H1 (cell line): ENCODE data around the gene PRODH. TPM values are rescaled to one million over a fixed set of nuclear protein-coding genes. Genes with fewer than 3 reads are reported as not detected.

Experiments used
- CTCF ChIA-PET: fragments of 300-600 bp; sonication (Branson Sonifier 250); formaldehyde crosslinking; loops from one replicate; lab custom pipeline; 2021; ENCODE audit not compliant: partially characterized antibody; lab: Charles Lee
- POLR2A ChIA-PET: fragments of 300-600 bp; sonication (Branson Sonifier 250); formaldehyde crosslinking; loops from one replicate; lab custom pipeline; 2021; ENCODE audit warnings: inconsistent platforms; ENCODE audit not compliant: partially characterized antibody; lab: Charles Lee
- DNase-seq, 2 experiments: peaks; one replicate each; pipeline versions ENCODE4 v3.0.0 to v3.0.0-alpha.2; 2010 to 2022; ENCODE audit warnings: low spot score in 2 of 2, low read depth in 1 of 2, mixed read lengths in 1 of 2
- FAIRE-seq: peaks from 2 replicates; lab custom pipeline; 2011; peaks lifted over from hg19 to GRCh38; lab: Jason Lieb, UNC
- H2AFZ ChIP-seq: 2 replicates; pipeline ENCODE4 v1.8.1; 2012; ENCODE audit warnings: low read length, inconsistent platforms
- H2AK5ac ChIP-seq: 2 replicates; pipeline ENCODE4 v1.6.1; 2013; ENCODE audit warnings: low read depth, low read length
- H2BK120ac ChIP-seq: replicated peaks from 2 replicates; pipeline ENCODE3; 2013; ENCODE audit warnings: low read depth, low read length, inconsistent platforms
- H2BK12ac ChIP-seq: 2 replicates; pipeline ENCODE4 v1.6.1; 2013; ENCODE audit warnings: low read depth, low read length
- H2BK15ac ChIP-seq: 2 replicates; pipeline ENCODE4 v1.6.1; 2013; ENCODE audit warnings: low read length
- H2BK20ac ChIP-seq: 2 replicates; pipeline ENCODE4 v1.6.1; 2013; ENCODE audit warnings: low read length
- H2BK5ac ChIP-seq: 2 replicates; pipeline ENCODE4 v1.6.1; 2013; ENCODE audit warnings: low read depth, low read length
- H3K14ac ChIP-seq: 2 replicates; pipeline ENCODE4 v1.6.1; 2013; ENCODE audit warnings: inconsistent platforms; ENCODE audit not compliant: insufficient read length
- H3K18ac ChIP-seq: 2 replicates; pipeline ENCODE4 v1.6.1; 2013; ENCODE audit warnings: low read length; ENCODE audit errors: extremely low read depth
- H3K23ac ChIP-seq: 2 replicates; pipeline ENCODE4 v1.6.1; 2013; ENCODE audit warnings: inconsistent platforms; ENCODE audit not compliant: insufficient read length
- H3K23me2 ChIP-seq: 2 replicates; pipeline ENCODE4 v1.6.1; 2013; ENCODE audit warnings: low read depth, low read length
- H3K27ac ChIP-seq: 2 replicates; pipeline ENCODE4 v1.6.1; 2011; ENCODE audit warnings: low read depth, low read length, inconsistent platforms
- H3K27me3 ChIP-seq, 4 experiments: replicated peaks in 1 of 4; 1 replicate in 1 of 4; 2 replicates in 3 of 4; pipeline versions ENCODE4 v1.6.1 to v1.8.1; 2011 to 2013; ENCODE audit warnings: low read length in 3 of 4, mild to moderate bottlenecking in 3 of 4, inconsistent platforms in 2 of 4, mixed read lengths in 2 of 4, moderate library complexity in 1 of 4; ENCODE audit not compliant: control insufficient read depth in 3 of 4, insufficient read depth in 3 of 4; ENCODE audit errors: extremely low read depth in 1 of 4
- H3K36me3 ChIP-seq, 4 experiments: 2 replicates each; pipeline versions ENCODE4 v1.6.1 to v1.8.1; 2011 to 2013; ENCODE audit warnings: mild to moderate bottlenecking in 4 of 4, low read length in 3 of 4, moderate library complexity in 2 of 4, control low read depth in 1 of 4, inconsistent platforms in 1 of 4; ENCODE audit not compliant: insufficient read depth in 4 of 4, control insufficient read depth in 2 of 4
- H3K4ac ChIP-seq: replicated peaks from 2 replicates; pipeline ENCODE3; 2013; ENCODE audit warnings: low read length, low read depth, mixed read lengths, inconsistent platforms; ENCODE audit not compliant: insufficient read length
- H3K4me1 ChIP-seq, 4 experiments: replicated peaks in 1 of 4; 1 replicate in 1 of 4; 2 replicates in 3 of 4; pipeline versions ENCODE4 v1.6.1 to v1.8.1; 2011 to 2013; ENCODE audit warnings: low read length in 3 of 4, inconsistent platforms in 2 of 4, mixed read lengths in 1 of 4; ENCODE audit not compliant: insufficient read depth in 4 of 4, control insufficient read depth in 3 of 4
- H3K4me2 ChIP-seq, 2 experiments: 2 replicates each; pipeline versions ENCODE4 v1.6.1 to v1.8.1; 2011 to 2013; ENCODE audit warnings: low read depth in 2 of 2, low read length in 2 of 2, control low read depth in 1 of 2, inconsistent platforms in 1 of 2, mild to moderate bottlenecking in 1 of 2; ENCODE audit not compliant: insufficient read depth in 1 of 2
- H3K4me3 ChIP-seq, 4 experiments: fragments of 200-600, 300-600 bp in 1 of 4; sonication (generic), shearing (Covaris generic), sonication (Bioruptor Twin) in 1 of 4; 2 replicates each; pipeline versions ENCODE4 v1.5.1 to v1.8.1; 2011 to 2016; ENCODE audit warnings: low read length in 4 of 4, low read depth in 3 of 4, control low read depth in 2 of 4, inconsistent platforms in 2 of 4, mild to moderate bottlenecking in 2 of 4, mixed read lengths in 1 of 4, moderate library complexity in 1 of 4; ENCODE audit not compliant: insufficient read depth in 2 of 4; ENCODE audit errors: extremely low read depth in 1 of 4
- H3K56ac ChIP-seq: replicated peaks from 2 replicates; pipeline ENCODE3; 2013; ENCODE audit warnings: low read depth, mild to moderate bottlenecking, mixed read lengths, low read length, inconsistent platforms; ENCODE audit not compliant: insufficient read length
- H3K79me1 ChIP-seq: 2 replicates; pipeline ENCODE4 v1.6.1; 2013; ENCODE audit warnings: low read depth, low read length, control low read depth
- H3K79me2 ChIP-seq, 2 experiments: 2 replicates each; pipeline versions ENCODE4 v1.6.1 to v1.8.1; 2012 to 2013; ENCODE audit warnings: low read length in 2 of 2, mild to moderate bottlenecking in 2 of 2, inconsistent platforms in 1 of 2; ENCODE audit not compliant: insufficient read depth in 2 of 2, control insufficient read depth in 1 of 2
- H3K9ac ChIP-seq, 4 experiments: replicated peaks in 1 of 4; 1 replicate in 1 of 4; 2 replicates in 3 of 4; pipeline versions ENCODE4 v1.6.1 to v1.8.1; 2011 to 2013; ENCODE audit warnings: low read depth in 3 of 4, low read length in 3 of 4, control low read depth in 2 of 4, mild to moderate bottlenecking in 2 of 4, moderate library complexity in 2 of 4, inconsistent platforms in 1 of 4; ENCODE audit errors: extremely low read depth in 1 of 4
- H3K9me3 ChIP-seq, 2 experiments: 2 replicates each; pipeline versions ENCODE4 v1.6.1 to v1.8.1; 2012 to 2013; ENCODE audit warnings: mild to moderate bottlenecking in 2 of 2, moderate library complexity in 2 of 2, control low read depth in 1 of 2, inconsistent platforms in 1 of 2, low read depth in 1 of 2, low read length in 1 of 2, mixed read lengths in 1 of 2; ENCODE audit not compliant: insufficient read depth in 2 of 2
- H4K20me1 ChIP-seq, 2 experiments: replicated peaks in 1 of 2; 2 replicates each; pipeline versions ENCODE3 to v1.8.1; 2011 to 2013; ENCODE audit warnings: inconsistent platforms in 2 of 2, low read length in 2 of 2, mild to moderate bottlenecking in 1 of 2; ENCODE audit not compliant: insufficient read depth in 2 of 2, control insufficient read depth in 1 of 2
- H4K5ac ChIP-seq: 2 replicates; pipeline ENCODE4 v1.6.1; 2013; ENCODE audit warnings: low read length, low read depth, mixed read lengths, inconsistent platforms; ENCODE audit not compliant: insufficient read length
- H4K8ac ChIP-seq: 2 replicates; pipeline ENCODE4 v1.8.0; 2013; ENCODE audit warnings: mild to moderate bottlenecking, moderate library complexity, low read length, inconsistent platforms; ENCODE audit not compliant: insufficient read depth; ENCODE audit errors: extremely low read depth
- H4K91ac ChIP-seq: replicated peaks from 2 replicates; pipeline ENCODE3; 2013; ENCODE audit warnings: low read length, mixed read lengths, inconsistent platforms; ENCODE audit not compliant: insufficient read length
- ASH2L ChIP-seq: fragments of 200-600, 300-600 bp; sonication (generic); IDR thresholded peaks from one replicate; pipeline ENCODE4 v1.7.1; 2017; ENCODE audit warnings: low read length
- BCL11A ChIP-seq, 2 experiments: IDR thresholded peaks; one replicate each; pipeline ENCODE4 v1.6.1; 2011; ENCODE audit warnings: low read depth in 2 of 2, low read length in 2 of 2, mild to moderate bottlenecking in 2 of 2
- BRCA1 ChIP-seq: IDR thresholded peaks from 2 replicates; pipeline ENCODE4 v1.6.1; 2012; ENCODE audit warnings: low read depth, low read length, improper control_type of control experiment
- CHD1 ChIP-seq: IDR thresholded peaks from 2 replicates; pipeline ENCODE4 v1.6.1; 2012; ENCODE audit warnings: low read depth, low read length, improper control_type of control experiment
- EP300 ChIP-seq, 2 experiments: IDR thresholded peaks; 1 replicate in 1 of 2; 2 replicates in 1 of 2; pipeline ENCODE4 v1.6.1; 2011 to 2012; ENCODE audit warnings: low read depth in 2 of 2, low read length in 2 of 2, mild to moderate bottlenecking in 2 of 2, borderline replicate concordance in 1 of 2, inconsistent platforms in 1 of 2, moderate library complexity in 1 of 2
- JUND ChIP-seq: IDR thresholded peaks from 2 replicates; pipeline ENCODE4 v1.6.1; 2011; ENCODE audit warnings: mild to moderate bottlenecking, improper control_type of control experiment, low read length
- KDM5A ChIP-seq: fragments of 200-600 bp; IDR thresholded peaks from 2 replicates; pipeline ENCODE4 v1.7.1; 2012; ENCODE audit warnings: mild to moderate bottlenecking, low read length, inconsistent platforms, mixed read lengths
- MAFK ChIP-seq: IDR thresholded peaks from 2 replicates; pipeline ENCODE4 v1.6.1; 2012; ENCODE audit warnings: low read depth, mild to moderate bottlenecking, improper control_type of control experiment, low read length
- POLR2AphosphoS5 ChIP-seq: IDR thresholded peaks from 2 replicates; pipeline ENCODE4 v1.6.1; 2011; ENCODE audit warnings: low read depth, low read length
- RFX5 ChIP-seq: IDR thresholded peaks from 2 replicates; pipeline ENCODE4 v1.6.1; 2011; ENCODE audit warnings: low read depth, low read length, improper control_type of control experiment, borderline replicate concordance
- SP2 ChIP-seq: IDR thresholded peaks from 2 replicates; pipeline ENCODE4 v1.6.1; 2012; ENCODE audit warnings: mild to moderate bottlenecking, low read length, inconsistent platforms
- TBP ChIP-seq: IDR thresholded peaks from 2 replicates; pipeline ENCODE4 v1.6.1; 2011; ENCODE audit warnings: low read depth, low read length, improper control_type of control experiment
- ZNF274 ChIP-seq: IDR thresholded peaks from 2 replicates; pipeline ENCODE4 v1.7.0; 2012; ENCODE audit warnings: low read length, borderline replicate concordance; ENCODE audit errors: extremely low read depth
- WGBS, 2 experiments: shearing (Covaris generic) in 1 of 2; methylation state at CpG; one replicate each; pipeline versions ENCODE4 v1.1.6 to v1.1.7; 2013 to 2015; ENCODE audit warnings: low lambda C conversion rate in 2 of 2, mixed read lengths in 2 of 2, inconsistent platforms in 1 of 2, low coverage in 1 of 2, missing lambda C conversion rate in 1 of 2; ENCODE audit not compliant: insufficient replicate concordance in 2 of 2, insufficient coverage in 1 of 2, insufficient read length in 1 of 2; ENCODE audit errors: extremely low coverage in 1 of 2, missing lambda C conversion rate in 1 of 2; 5-methylcytosine and 5-hydroxymethylcytosine counted together
- polyA plus RNA-seq, 7 experiments: library from polyadenylated mRNA; depleted of rRNA in 3 of 7; stranded (reverse) in 5 of 7; unstranded in 2 of 7; fragments of >200 nt in 5 of 7; fragments of 200-250 nt in 2 of 7; gene quantifications; 1 replicate in 5 of 7; 2 replicates in 1 of 7; 4 replicates in 1 of 7; pipeline versions ENCODE4 v1.2.1 to v1.2.3, GENCODE V29; 2011 to 2013; ENCODE audit warnings: missing spikeins in 2 of 7, mixed read lengths in 2 of 7
- total RNA-seq: library from RNA; stranded (reverse); fragmentation: NEBNext Ultra II Directional; extraction: Animal tissue kit (Norgen Biotek cat#: 25700); gene quantifications from 2 replicates; pipeline ENCODE4 v1.2.1, GENCODE V29; 2021
- TF ChIP-seq, protein P1 (sequence below): IDR thresholded peaks from 2 replicates; pipeline ENCODE4 v1.6.1; 2012; ENCODE audit warnings: inconsistent platforms

The PRODH gene
- total and polyA plus RNA-seq, 2 of the 8 experiments (the other 6 are each of a cell fraction or from before 2014, with no cell fraction given) = 27.6 to 45.6 TPM

DNA sequence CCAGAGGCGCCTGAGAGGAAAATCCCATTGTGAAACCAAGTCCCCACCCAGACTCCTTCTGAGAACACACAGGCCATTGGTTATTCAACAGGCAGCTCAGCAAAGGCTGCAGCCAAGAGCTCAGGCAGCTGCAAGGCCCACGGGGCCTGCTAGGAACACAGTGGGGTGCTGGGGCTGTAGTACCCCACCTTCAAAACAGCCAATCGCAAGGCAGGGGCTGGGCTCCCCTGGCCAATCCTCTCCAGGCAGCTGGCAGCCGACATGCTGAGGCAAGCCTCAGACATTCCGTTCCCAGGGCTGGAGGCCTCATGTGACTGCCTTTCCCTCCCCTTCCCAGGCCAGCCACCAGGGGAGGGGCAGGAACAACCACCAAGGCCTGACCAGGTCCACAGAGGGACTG lies 6.6 kb downstream of the PRODH start:
- no peak overlapping the region for H2BK15ac ChIP-seq
- no peak overlapping the region for H4K8ac ChIP-seq
- no peaks in the 10 kb centered on the region for H3K9me3 ChIP-seq
- H2BK5ac ChIP-seq = no peak overlapping the region
- no peaks in the 10 kb centered on the region for H3K23me2 ChIP-seq
- H3K4me2 ChIP-seq = no peak overlapping the region
- no peaks in the 10 kb centered on the region for H3K27me3 ChIP-seq
- no peak overlapping the region for H2BK12ac ChIP-seq
- H3K79me1 ChIP-seq = no peaks in the 10 kb centered on the region
- no peak overlapping the region for H3K27ac ChIP-seq
- H3K23ac ChIP-seq = no peak overlapping the region
- H3K18ac ChIP-seq = no peak overlapping the region
- H2BK20ac ChIP-seq = no peak overlapping the region
- no peak overlapping the region for H4K91ac ChIP-seq
- H3K4ac ChIP-seq = no peak overlapping the region
- ChIA-PET POLR2A (interaction anchor here (0.9 to 1.7 kb wide), 7 partner anchors 9 to 23 kb away, joined by 4 to 9 read pairs (median 6); partner anchors contain the start of gene DGCR6), CTCF (interaction anchor here (0.7 to 1.0 kb wide), 4 partner anchors 21 to 1597 kb away, joined by 3 read pairs; no protein-coding TSS in a partner anchor)
- no peaks in the 10 kb centered on the region for H4K20me1 ChIP-seq
- no peak overlapping the region for H3K9ac ChIP-seq
- no peaks in the 10 kb centered on the region for H3K79me2 ChIP-seq
- H3K4me1 ChIP-seq = no peaks in the 10 kb centered on the region
- H2BK120ac ChIP-seq = no peak overlapping the region
- H2AK5ac ChIP-seq = no peak overlapping the region
- H3K4me3 ChIP-seq = no peak overlapping the region
- WGBS, 2 experiments = no CpG with 5 or more reads among the region's 5 CpGs
- H4K5ac ChIP-seq = no peak overlapping the region
- DNase-seq (no peak), FAIRE-seq (peak; percentile 99)
- no peak overlapping the region for H3K14ac ChIP-seq
- no peaks in the 10 kb centered on the region for H3K36me3 ChIP-seq
- no peak overlapping the region for H2AFZ ChIP-seq
- no peak overlapping the region for H3K56ac ChIP-seq
- TF ChIP-seq ASH2L (no peak), EP300 (IDR thresholded peaks at IDR 0.05; ENCODE audit: borderline replicate concordance in 1 of 2, low read depth in 2 of 2, low read length in 2 of 2) (no peak), POLR2AphosphoS5 (no peak), KDM5A (no peak), ZNF274 (no peak), MAFK (no peak), RFX5 (no peak), SP2 (no peak), BRCA1 (no peak), TBP (no peak), JUND (no peak), CHD1 (no peak), BCL11A (IDR thresholded peaks at IDR 0.05; ENCODE audit: low read depth in 2 of 2, low read length in 2 of 2) (no peak)
- TF ChIP-seq, protein P1, sequence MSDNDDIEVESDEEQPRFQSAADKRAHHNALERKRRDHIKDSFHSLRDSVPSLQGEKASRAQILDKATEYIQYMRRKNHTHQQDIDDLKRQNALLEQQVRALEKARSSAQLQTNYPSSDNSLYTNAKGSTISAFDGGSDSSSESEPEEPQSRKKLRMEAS = no peak
